GM18907 (cell line): Measurements from ENCODE around the gene EPB42.

ENCODE experiments used
- ATAC-seq: cut with Tn5 transposase; IDR thresholded peaks from one replicate; pipeline ENCODE4 v1.9.1; 2021; ENCODE audit warnings: mild to moderate bottlenecking, moderate library complexity; ENCODE audit not compliant: unreplicated experiment

EPB42 gene

GRCh38 chr15:43220991-43221403 lies at the start of gene EPB42:
TSS of gene EPB42 (minus strand) at chr15:43221018. CDS start at chr15:43220825, 193 bp downstream.
- ATAC-seq = no peak

- ATAC-seq = no peak
These were observed 49.4 kb upstream of the EPB42 start for GRCh38 chr15:43270113-43270665.

DNA sequence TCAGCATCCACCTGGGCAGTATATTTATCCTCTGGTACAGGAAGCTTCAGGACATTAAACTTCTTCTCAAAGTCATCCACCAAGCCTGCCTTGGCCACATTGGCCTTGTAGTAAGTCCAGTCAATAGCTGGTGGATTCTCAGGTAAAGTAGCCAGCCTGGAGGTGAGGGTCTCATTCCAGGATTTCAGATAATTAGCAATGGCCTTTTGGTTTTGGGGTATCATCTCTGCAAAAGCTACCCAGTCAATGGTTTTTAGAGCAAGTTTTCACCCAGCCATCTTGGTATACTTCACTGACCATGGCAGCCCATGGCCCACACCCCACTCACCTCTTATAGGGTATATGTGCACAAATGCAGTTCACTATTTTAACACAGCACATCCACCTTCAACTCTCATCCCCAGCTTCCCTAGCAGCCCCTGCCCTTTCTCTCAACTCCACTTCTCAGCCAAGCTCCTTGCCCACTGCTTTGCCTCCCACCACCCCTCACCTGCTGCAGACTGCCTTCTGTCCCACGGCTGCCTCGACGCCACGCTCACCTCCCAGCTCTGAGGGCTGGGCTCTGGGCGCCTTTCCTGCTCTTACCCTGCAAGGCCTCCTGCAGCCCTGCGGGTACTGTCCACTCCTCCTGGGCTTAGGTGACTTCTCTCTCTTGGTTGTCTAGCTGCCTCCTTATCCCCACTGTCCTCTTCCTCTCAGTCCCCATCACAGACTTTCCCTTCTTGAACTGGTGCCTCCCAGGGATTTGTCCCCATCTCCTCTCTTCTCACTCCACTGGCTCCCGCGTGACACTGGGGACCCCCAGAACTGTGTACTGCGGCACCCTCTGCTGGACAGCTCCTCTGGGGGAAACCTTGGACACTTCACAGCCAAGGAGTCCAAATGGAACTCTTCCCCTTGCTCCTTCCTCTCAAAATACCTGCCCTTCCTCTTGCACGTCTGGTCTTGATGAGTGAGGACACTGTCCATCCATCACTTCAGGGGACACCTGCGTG lies 47.6 kb upstream of the EPB42 start:
- ATAC-seq = no peak

DNA sequence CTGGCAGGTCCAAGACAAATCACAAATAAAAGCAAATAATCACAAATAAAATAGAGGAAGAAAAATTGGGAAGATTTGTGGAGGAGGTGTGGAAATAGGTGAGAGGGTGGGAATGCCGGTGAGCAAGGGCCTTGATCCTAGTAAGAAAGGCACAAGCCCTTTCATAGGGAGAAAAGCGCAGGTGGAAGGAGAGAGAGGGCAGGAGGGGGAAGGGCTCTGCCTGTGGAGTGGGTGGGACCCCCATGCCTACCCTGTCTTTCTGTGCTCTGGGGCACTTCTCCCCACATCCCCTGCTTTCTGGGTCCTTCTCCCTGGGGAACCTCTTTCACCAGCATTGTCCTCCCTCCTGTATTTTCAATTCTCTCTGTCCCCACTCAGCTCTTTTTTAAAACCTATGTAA lies 46.6 kb upstream of the EPB42 start:
- ATAC-seq = no peak

- ATAC-seq = no peak
These were observed 46.0 kb upstream of the EPB42 start, which contains the start of gene TGM5 for GRCh38 chr15:43266834-43267233. TSS of gene TGM5 (minus strand) at chr15:43266928. CDS start at chr15:43266849, 79 bp downstream.

GRCh38 chr15:43266386-43266785 lies 45.6 kb upstream of the EPB42 start:
- ATAC-seq = no peak

GRCh38 chr15:43260011-43260615 lies 39.3 kb upstream of the EPB42 start:
- no peak for ATAC-seq

DNA sequence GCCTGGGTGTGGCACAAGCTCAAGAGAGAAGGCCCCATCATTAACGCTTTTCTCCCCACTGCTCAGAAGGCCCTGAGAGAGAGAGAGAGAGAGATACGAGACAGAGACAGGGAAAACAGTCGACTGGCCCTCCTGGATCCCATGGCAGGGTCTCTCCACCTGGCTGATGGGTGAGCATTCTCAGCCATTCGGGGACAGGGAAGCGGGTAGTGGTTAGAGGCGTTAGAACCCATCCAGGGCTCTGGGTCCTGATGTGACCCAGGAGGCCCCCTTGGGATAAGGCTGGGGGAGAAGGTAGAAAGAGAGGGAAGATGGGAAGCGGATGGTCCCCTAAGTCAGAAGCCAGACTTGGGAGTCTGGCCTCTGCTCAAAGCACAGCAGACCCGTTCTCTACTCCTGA lies 38.0 kb upstream of the EPB42 start:
- no peak for ATAC-seq

DNA sequence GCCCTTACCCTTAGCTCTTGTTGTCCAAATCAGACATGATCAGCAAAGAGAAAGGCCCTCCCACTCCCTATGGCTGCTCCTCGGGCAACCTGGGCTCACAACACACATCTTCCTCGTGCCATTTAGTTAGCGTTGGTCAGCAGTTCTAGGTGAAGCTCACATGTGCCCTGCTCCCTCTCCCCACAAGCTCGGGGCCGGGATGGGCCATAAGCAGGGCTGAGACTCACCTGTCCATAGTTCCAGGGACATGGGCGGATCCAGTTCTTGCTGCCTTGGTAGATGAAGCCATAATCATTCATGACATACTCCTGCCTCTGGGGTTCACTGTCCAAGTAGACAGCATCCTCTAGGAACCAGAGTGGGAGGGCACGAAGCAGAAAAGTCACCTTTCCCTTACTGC lies 35.5 kb upstream of the EPB42 start:
- ATAC-seq = no peak

DNA sequence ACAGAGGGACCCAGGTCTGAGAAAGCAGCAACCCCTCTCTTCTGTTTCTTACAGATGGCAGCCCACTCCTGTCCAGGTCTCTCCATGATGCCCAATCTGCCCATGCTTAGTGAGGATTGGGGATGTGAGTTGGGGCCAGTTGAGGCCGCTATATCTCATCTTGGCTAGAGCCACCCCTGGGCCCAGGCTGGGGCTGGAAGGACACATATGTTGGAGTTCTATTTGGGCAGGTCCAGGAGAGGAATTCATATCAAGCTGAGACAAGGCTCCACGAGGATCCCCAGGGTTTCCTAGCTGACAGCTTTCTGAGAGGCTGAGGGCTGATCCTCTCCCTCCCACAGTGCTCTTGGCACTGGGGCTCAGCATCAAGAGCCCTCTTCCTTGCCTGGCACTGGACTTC lies 34.6 kb upstream of the EPB42 start:
- ATAC-seq = no peak

DNA sequence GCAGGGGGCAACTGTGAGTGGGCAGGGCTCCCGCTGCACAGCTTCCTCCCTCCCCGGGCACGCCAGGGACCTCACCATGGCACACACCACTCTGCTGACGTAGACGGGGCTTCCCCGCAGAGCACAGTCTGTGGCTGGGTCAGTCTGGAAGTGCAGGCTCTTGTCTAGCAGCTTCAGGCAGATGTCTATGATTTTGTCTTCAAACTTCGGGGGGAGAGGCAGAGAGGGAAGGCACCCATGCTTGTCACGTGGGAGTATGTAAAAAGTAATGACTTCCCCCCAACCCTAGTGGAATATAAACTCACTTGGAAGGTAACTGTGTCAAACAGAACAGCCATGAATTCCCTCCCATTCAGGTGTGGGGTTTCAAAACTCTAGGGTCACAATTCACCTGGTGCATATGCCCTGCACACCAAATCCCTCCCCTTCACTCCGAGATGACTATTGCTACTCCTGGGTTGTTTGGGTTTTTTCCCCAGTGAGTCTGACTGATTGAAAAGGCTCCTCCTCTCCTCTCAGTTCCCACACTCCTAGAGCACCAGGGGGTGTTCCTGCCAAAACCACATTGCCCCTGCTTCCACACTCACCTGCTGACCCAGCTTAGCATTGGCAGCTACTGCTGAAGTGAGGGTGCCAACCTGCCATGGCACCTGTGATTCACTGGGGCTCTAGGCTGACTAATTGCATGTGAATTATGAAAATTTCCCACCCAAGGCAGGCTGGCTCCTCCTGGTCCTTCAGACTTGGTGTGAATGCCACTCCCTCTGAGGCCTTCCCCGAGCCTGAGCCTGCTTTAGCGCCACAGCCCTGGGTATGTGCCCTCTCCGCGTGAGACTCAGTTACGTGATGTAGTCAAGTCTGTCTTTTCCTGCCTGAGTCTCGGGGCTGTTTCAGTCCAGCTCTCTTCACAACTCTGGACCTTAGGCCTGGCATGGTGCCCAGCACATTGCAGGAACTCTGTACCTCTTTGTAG lies 32.9 kb upstream of the EPB42 start:
- peak; percentile 47 for ATAC-seq

DNA sequence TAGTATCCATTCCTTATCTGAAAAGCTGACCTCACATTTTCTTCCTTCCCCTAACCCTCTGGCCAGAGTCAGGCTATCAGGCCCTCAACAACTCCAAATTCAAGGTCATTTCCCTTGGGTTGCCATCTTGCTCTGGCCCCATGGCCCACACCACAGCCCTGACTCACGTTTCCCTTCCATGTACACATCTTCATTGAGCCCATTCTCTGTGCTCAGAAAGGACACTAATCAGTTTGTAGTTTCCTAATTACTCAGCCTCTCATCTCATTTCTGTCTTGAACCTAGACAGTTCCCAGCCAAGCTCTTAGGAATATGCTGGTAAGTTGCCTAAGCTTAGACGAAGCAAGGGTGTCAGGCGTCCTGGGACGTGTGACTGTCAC lies 31.0 kb upstream of the EPB42 start:
- no peak for ATAC-seq

DNA sequence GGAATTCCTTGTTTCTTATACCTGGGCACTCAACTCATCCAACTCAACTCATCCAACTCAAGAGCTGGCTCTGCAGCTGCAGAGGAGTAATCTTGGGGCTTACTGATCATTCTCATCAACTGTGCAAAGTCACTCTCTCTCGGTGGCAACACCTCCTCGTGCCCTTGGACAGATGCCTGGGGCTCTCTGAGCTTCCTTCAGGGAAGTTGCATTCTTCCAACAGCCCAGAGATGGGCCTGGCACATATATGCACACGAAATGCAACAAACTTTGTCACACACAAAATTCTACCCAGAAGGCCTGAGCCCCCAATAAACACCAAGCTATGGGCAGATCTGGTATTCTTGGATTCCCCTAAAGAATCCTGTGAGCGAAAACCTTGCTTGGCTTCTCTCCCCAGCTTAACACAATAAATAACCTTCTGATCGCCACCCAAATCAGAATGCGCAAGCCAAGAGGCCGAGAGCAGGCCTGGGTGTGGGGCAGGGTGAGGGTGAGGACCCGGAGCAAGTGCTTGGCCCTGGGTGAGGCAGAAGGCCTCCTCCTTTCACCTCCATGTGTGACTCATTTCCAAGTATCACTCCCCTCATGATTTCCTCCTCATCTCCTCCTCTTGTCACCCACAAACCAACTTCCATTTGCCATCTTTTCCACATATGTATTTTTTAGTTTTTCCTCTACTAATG lies 30.5 kb upstream of the EPB42 start:
- ATAC-seq = no peak

DNA sequence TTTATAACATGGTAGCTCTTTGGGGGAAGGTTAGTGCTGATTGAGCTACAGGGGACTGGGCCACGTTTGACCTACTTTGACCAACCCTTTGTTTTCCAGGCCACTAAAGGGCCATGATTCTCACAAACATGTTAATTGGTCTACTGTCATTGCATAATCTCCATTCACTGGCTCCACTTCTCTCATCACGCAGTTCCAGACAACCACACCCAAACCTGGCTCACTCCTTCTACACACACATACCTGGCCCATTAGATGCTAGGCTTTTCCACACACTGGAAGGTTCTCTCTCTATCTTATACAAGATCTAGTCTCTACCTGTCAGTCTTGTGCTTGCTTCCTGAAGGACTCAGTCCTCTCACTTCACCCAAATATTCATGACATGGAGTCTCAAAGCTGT lies 30.0 kb upstream of the EPB42 start:
- ATAC-seq = no peak

DNA sequence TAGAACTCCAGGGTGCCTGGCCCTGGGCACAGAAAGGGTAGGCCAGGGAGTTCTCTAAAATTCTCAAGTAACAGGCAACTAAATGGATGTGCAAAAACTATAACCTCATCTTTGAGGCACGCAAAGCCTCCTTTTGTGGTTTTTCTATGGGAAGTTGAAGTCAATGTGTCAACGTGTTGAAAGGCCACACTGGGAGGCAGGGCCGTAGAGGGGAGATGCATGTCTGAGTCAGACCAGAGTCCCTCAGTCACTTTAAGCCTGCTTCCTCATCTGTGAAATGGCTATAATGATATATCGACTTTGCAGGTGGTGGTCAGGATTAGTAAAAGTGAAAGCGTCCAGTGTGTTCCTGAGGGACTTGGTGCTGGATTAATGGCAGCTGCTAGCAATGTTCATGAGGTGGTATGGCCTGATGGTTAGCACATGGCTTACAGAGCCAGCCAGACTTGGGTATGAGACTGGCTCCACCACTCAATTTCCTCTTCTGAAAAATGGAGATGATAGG lies 28.9 kb upstream of the EPB42 start:
- peak; percentile 54 for ATAC-seq

- peak; percentile 1 for ATAC-seq
These were observed 28.4 kb upstream of the EPB42 start for GRCh38 chr15:43249236-43249635.

- ATAC-seq = no peak
These were observed 25.5 kb upstream of the EPB42 start for GRCh38 chr15:43246261-43246774.

GRCh38 chr15:43244092-43244491 lies 23.3 kb upstream of the EPB42 start:
- ATAC-seq = no peak

- no peak for ATAC-seq
These were observed 22.3 kb upstream of the EPB42 start for GRCh38 chr15:43243020-43243645.
